ENCODE data around the gene PCDHB9.
"Not testable (repeated sequence)": the region's sequence is repeated elsewhere in the genome, so short reads cannot be mapped to it uniquely, and the experiment has no call there.

The PCDHB9 gene

DNA sequence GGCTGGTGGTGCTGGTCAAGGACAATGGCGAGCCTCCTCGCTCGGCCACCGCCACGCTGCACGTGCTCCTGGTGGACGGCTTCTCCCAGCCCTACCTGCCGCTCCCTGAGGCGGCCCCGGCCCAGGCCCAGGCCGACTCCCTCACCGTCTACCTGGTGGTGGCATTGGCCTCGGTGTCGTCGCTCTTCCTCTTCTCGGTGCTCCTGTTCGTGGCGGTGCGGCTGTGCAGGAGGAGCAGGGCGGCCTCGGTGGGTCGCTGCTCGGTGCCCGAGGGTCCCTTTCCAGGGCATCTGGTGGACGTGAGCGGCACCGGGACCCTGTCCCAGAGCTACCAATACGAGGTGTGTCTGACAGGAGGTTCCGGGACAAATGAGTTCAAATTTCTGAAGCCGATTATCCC lies 38.5 kb downstream of the PCDHB9 start:
- not testable (repeated sequence) for H2BK15ac ChIP-seq (ENCODE audit: low read depth, poor library complexity, severe bottlenecking); H3K4me3 ChIP-seq (ENCODE audit: insufficient read depth in 1 of 2, low read depth in 1 of 2, low read length in 2 of 2); H3K4me2 ChIP-seq (ENCODE audit: low read length, poor library complexity, severe bottlenecking); H2AK5ac ChIP-seq (ENCODE audit: low read length, severe bottlenecking); H3K4ac ChIP-seq (ENCODE audit: low read depth in 1 of 2, low read length in 2 of 2); H3K9ac ChIP-seq (ENCODE audit: low read length); H3K36me3 ChIP-seq (ENCODE audit: control insufficient read depth in 1 of 2, insufficient read depth in 2 of 2, low read depth in 1 of 2, low read length in 2 of 2); H2BK12ac ChIP-seq (ENCODE audit: low read length in 2 of 2); H2AFZ ChIP-seq (ENCODE audit: low read depth, low read length); H3K27ac ChIP-seq (ENCODE audit: low read length, poor library complexity, severe bottlenecking); H3K79me1 ChIP-seq (replicated peaks; ENCODE audit: low read length, poor library complexity, severe bottlenecking); H3K18ac ChIP-seq (ENCODE audit: low read depth in 1 of 2, low read length in 2 of 2); H3K27me3 ChIP-seq (ENCODE audit: control insufficient read depth in 1 of 2, insufficient read depth in 1 of 2, low read length in 2 of 2); H3K14ac ChIP-seq (ENCODE audit: low read length in 2 of 2); H2BK5ac ChIP-seq (ENCODE audit: low read depth, low read length, poor library complexity, severe bottlenecking); DNase-seq; H3K23ac ChIP-seq (ENCODE audit: low read length in 2 of 2); H4K8ac ChIP-seq (ENCODE audit: low read length); H3K4me1 ChIP-seq (ENCODE audit: control insufficient read depth, insufficient read depth, low read depth, low read length); H4K91ac ChIP-seq (ENCODE audit: low read length); H2BK120ac ChIP-seq (ENCODE audit: low read depth, low read length)
- H3K9me3 ChIP-seq (ENCODE audit: control insufficient read depth, low read length), result peaks cover 79% of the 10 kb centered on the region
- 92% methylated on average over 15 of the region's 30 CpGs for WGBS

DNA sequence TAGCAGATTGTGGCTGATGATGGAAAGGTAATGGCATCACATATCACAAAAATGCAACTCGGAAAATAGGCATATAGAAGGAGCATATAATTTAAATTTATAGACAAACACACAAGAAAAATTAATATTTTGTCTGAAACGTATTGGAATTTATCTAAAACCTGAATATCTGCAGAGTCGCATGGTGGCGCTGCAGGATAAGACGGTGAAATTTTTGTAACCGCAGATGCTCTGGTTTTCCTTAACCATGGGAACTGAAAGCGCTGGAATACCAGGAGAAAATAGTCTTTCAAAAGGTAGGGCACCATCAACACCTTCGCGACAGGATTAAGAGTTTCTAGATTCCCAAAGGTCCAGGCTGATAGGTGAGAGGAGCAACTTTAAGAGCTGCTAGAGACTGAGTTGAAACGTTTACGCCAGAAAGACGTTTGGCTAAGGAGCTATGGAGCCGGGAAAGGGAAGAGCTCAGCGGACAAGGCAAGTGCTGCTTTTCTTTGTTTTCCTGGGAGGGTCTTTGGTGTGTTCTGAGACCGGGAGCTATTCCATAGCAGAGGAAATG lies 47.2 kb downstream of the PCDHB9 start:
- no peak overlapping the region for H2AFZ ChIP-seq (ENCODE audit: low read depth, low read length)
- H3K4me2 ChIP-seq (ENCODE audit: low read length, poor library complexity, severe bottlenecking), result no peak overlapping the region
- H3K36me3 ChIP-seq (ENCODE audit: control insufficient read depth in 1 of 2, insufficient read depth in 2 of 2, low read depth in 1 of 2, low read length in 2 of 2), result no peaks in the 10 kb centered on the region
- H3K4ac ChIP-seq (ENCODE audit: low read depth in 1 of 2, low read length in 2 of 2), result no peak overlapping the region
- peaks cover 86% of the 10 kb centered on the region for H3K9me3 ChIP-seq (ENCODE audit: control insufficient read depth, low read length)
- no peak overlapping the region for H3K18ac ChIP-seq (ENCODE audit: low read depth in 1 of 2, low read length in 2 of 2)
- H3K23ac ChIP-seq (ENCODE audit: low read length in 2 of 2), result no peak overlapping the region
- H3K79me1 ChIP-seq (replicated peaks; ENCODE audit: low read length, poor library complexity, severe bottlenecking), result peaks cover 1% of the 10 kb centered on the region
- H4K8ac ChIP-seq (ENCODE audit: low read length), result no peak overlapping the region
- H3K4me3 ChIP-seq (ENCODE audit: insufficient read depth in 1 of 2, low read depth in 1 of 2, low read length in 2 of 2), result peak overlapping the region in 1 of 2 experiments; percentile 52
- no peak overlapping the region for H3K9ac ChIP-seq (ENCODE audit: low read length)
- H3K27ac ChIP-seq (ENCODE audit: low read length, poor library complexity, severe bottlenecking), result no peak overlapping the region
- H4K91ac ChIP-seq (ENCODE audit: low read length), result no peak overlapping the region
- no peak for DNase-seq
- no peak overlapping the region for H2BK5ac ChIP-seq (ENCODE audit: low read depth, low read length, poor library complexity, severe bottlenecking)
- H2AK5ac ChIP-seq (ENCODE audit: low read length, severe bottlenecking), result no peak overlapping the region
- H3K4me1 ChIP-seq (ENCODE audit: control insufficient read depth, insufficient read depth, low read depth, low read length), result no peaks in the 10 kb centered on the region
- WGBS, result 61% methylated on average over 14 of the region's 15 CpGs
- H3K14ac ChIP-seq (ENCODE audit: low read length in 2 of 2), result no peak overlapping the region
- no peak overlapping the region for H2BK120ac ChIP-seq (ENCODE audit: low read depth, low read length)
- no peak overlapping the region for H2BK12ac ChIP-seq (ENCODE audit: low read length in 2 of 2)
- H2BK15ac ChIP-seq (ENCODE audit: low read depth, poor library complexity, severe bottlenecking), result no peak overlapping the region
- H3K27me3 ChIP-seq (ENCODE audit: control insufficient read depth in 1 of 2, insufficient read depth in 1 of 2, low read length in 2 of 2), result no peaks in the 10 kb centered on the region

DNA sequence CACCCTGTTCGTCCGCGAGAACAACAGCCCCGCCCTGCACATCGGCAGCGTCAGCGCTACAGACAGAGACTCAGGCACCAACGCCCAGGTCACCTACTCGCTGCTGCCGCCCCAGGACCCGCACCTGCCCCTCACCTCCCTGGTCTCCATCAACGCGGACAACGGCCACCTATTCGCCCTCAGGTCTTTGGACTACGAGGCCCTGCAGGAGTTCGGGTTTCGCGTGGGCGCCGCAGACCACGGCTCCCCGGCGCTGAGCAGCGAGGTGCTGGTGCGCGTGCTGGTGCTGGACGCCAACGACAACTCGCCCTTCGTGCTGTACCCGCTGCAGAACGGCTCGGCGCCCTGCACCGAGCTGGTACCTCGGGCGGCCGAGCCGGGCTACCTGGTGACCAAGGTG lies 49.0 kb downstream of the PCDHB9 start:
- not testable (repeated sequence) for H3K9ac ChIP-seq (ENCODE audit: low read length)

DNA sequence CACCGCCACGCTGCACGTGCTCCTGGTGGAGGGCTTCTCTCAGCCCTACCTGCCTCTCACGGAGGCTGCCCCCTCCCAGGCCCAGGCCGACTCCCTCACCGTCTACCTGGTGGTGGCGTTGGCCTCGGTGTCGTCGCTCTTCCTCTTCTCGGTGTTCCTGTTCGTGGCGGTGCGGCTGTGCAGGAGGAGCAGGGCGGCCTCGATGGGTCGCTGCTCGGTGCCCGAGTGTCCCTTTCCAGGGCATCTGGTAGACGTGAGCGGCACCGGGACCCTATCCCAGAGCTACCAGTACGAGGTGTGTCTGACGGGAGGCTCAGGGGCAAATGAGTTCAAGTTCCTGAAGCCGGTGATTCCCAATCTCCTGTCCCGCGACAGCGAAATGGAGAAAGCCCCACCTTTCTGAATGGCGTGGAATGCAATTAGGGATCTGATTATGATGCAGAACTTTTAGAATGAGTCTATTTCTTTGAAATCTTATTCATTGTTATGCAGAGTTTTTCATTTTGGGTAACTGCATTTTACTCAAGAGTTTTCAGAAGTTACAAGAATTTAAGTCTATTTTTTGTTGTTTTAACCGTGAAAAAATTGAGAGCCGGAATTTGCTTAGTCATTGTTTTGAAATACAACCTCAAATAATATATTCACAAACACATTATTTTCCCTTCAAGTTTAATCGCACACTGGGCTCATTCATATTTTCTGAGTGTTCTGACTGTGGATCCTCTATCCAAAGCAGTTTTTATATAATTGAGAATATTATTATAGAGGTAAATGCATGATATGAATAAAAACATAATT lies 49.8 kb downstream of the PCDHB9 start:
- peaks cover 0 to 2% of the 10 kb centered on the region in 2 experiments for H3K36me3 ChIP-seq (ENCODE audit: control insufficient read depth in 1 of 2, insufficient read depth in 2 of 2, low read depth in 1 of 2, low read length in 2 of 2)
- no peak for DNase-seq
- 96% methylated on average over 31 of the region's 32 CpGs for whole genome bisulfite sequencing
- peaks cover 97% of the 10 kb centered on the region for H3K9me3 ChIP-seq (ENCODE audit: control insufficient read depth, low read length)
- H3K4ac ChIP-seq (ENCODE audit: low read depth in 1 of 2, low read length in 2 of 2), result no peak overlapping the region
- no peak overlapping the region for H3K4me2 ChIP-seq (ENCODE audit: low read length, poor library complexity, severe bottlenecking)
- H4K8ac ChIP-seq (ENCODE audit: low read length), result no peak overlapping the region
- no peak overlapping the region for H4K91ac ChIP-seq (ENCODE audit: low read length)
- H3K9ac ChIP-seq (ENCODE audit: low read length), result no peak overlapping the region
- no peaks in the 10 kb centered on the region for H3K27me3 ChIP-seq (ENCODE audit: control insufficient read depth in 1 of 2, insufficient read depth in 1 of 2, low read length in 2 of 2)
- H2BK15ac ChIP-seq (ENCODE audit: low read depth, poor library complexity, severe bottlenecking), result no peak overlapping the region
- no peak overlapping the region for H3K27ac ChIP-seq (ENCODE audit: low read length, poor library complexity, severe bottlenecking)
- no peak overlapping the region for H2BK12ac ChIP-seq (ENCODE audit: low read length in 2 of 2)
- no peak overlapping the region for H2AFZ ChIP-seq (ENCODE audit: low read depth, low read length)
- H3K79me1 ChIP-seq (replicated peaks; ENCODE audit: low read length, poor library complexity, severe bottlenecking), result peaks cover 1% of the 10 kb centered on the region
- no peak overlapping the region for H3K18ac ChIP-seq (ENCODE audit: low read depth in 1 of 2, low read length in 2 of 2)
- H2BK120ac ChIP-seq (ENCODE audit: low read depth, low read length), result no peak overlapping the region
- H3K4me3 ChIP-seq (ENCODE audit: insufficient read depth in 1 of 2, low read depth in 1 of 2, low read length in 2 of 2), result peak overlapping the region in 1 of 2 experiments; percentile 7
- no peak overlapping the region for H3K23ac ChIP-seq (ENCODE audit: low read length in 2 of 2)
- H3K4me1 ChIP-seq (ENCODE audit: control insufficient read depth, insufficient read depth, low read depth, low read length), result no peaks in the 10 kb centered on the region
- no peak overlapping the region for H3K14ac ChIP-seq (ENCODE audit: low read length in 2 of 2)
- H2BK5ac ChIP-seq (ENCODE audit: low read depth, low read length, poor library complexity, severe bottlenecking), result no peak overlapping the region
- no peak overlapping the region for H2AK5ac ChIP-seq (ENCODE audit: low read length, severe bottlenecking)

More for the DNA sequence above, 49.0 kb downstream of the PCDHB9 start:
- H2BK120ac ChIP-seq (ENCODE audit: low read depth, low read length); H4K91ac ChIP-seq (ENCODE audit: low read length); H3K4ac ChIP-seq (ENCODE audit: low read depth in 1 of 2, low read length in 2 of 2); H3K18ac ChIP-seq (ENCODE audit: low read depth in 1 of 2, low read length in 2 of 2); H2BK12ac ChIP-seq (ENCODE audit: low read length in 2 of 2); H2AK5ac ChIP-seq (ENCODE audit: low read length, severe bottlenecking); H3K4me1 ChIP-seq (ENCODE audit: control insufficient read depth, insufficient read depth, low read depth, low read length); H3K4me2 ChIP-seq (ENCODE audit: low read length, poor library complexity, severe bottlenecking); H2BK15ac ChIP-seq (ENCODE audit: low read depth, poor library complexity, severe bottlenecking); H3K36me3 ChIP-seq (ENCODE audit: control insufficient read depth in 1 of 2, insufficient read depth in 2 of 2, low read depth in 1 of 2, low read length in 2 of 2); H3K23ac ChIP-seq (ENCODE audit: low read length in 2 of 2); H3K27me3 ChIP-seq (ENCODE audit: control insufficient read depth in 1 of 2, insufficient read depth in 1 of 2, low read length in 2 of 2); H4K8ac ChIP-seq (ENCODE audit: low read length); H3K79me1 ChIP-seq (replicated peaks; ENCODE audit: low read length, poor library complexity, severe bottlenecking); H3K14ac ChIP-seq (ENCODE audit: low read length in 2 of 2); H2BK5ac ChIP-seq (ENCODE audit: low read depth, low read length, poor library complexity, severe bottlenecking); H3K4me3 ChIP-seq (ENCODE audit: insufficient read depth in 1 of 2, low read depth in 1 of 2, low read length in 2 of 2); DNase-seq; H2AFZ ChIP-seq (ENCODE audit: low read depth, low read length); H3K27ac ChIP-seq (ENCODE audit: low read length, poor library complexity, severe bottlenecking): not testable (repeated sequence)
- 94% methylated on average over 40 of the region's 40 CpGs for WGBS
- H3K9me3 ChIP-seq (ENCODE audit: control insufficient read depth, low read length), result peaks cover 95% of the 10 kb centered on the region
